Right atrium auricular region (tissue), 2 donors: ENCODE results near the gene PSMB11. TPM values are rescaled to one million over a fixed set of nuclear protein-coding genes. Genes with fewer than 3 reads are reported as not detected.

Source experiments
- DNase-seq: peaks from one replicate; pipeline ENCODE4 v3.0.0-alpha.2; 2019; ENCODE audit warnings: low spot score
- H3K27ac ChIP-seq, 2 donors: fragments of 200-600 bp; sonication (generic); 1 replicate in 1 of 2; 2 replicates in 1 of 2; pipeline ENCODE4 v1.5.1; 2016 to 2019
- H3K27me3 ChIP-seq, 2 donors: fragments of 200-600 bp; sonication (generic); one replicate each; pipeline versions ENCODE4 v1.5.1 to v1.6.0; 2017 to 2019
- H3K36me3 ChIP-seq: fragments of 200-600 bp; sonication (generic); one replicate; pipeline ENCODE4 v1.5.1; 2016
- H3K4me1 ChIP-seq, 2 donors: fragments of 200-600 bp; sonication (generic); one replicate each; pipeline versions ENCODE4 v1.5.1 to v1.6.0; 2017 to 2019
- H3K4me3 ChIP-seq, 2 donors: fragments of 200-600 bp; sonication (generic); 1 replicate in 1 of 2; 2 replicates in 1 of 2; pipeline ENCODE4 v1.5.1; 2017 to 2019; ENCODE audit warnings: mild to moderate bottlenecking in 1 of 2, moderate library complexity in 1 of 2
- H3K9me3 ChIP-seq, 2 donors: fragments of 200-600 bp; sonication (generic); one replicate each; pipeline ENCODE4 v1.5.1; 2019
- CTCF ChIP-seq, 2 donors: fragments of 200-600 bp; sonication (generic); IDR thresholded peaks; one replicate each; pipeline ENCODE4 v1.5.1; 2019; ENCODE audit warnings: antibody characterized with exemption in 2 of 2
- total RNA-seq, 2 donors: library from RNA; depleted of rRNA; stranded (reverse); fragments of >200 nt; gene quantifications; one replicate each; pipeline ENCODE4 v1.1.0, GENCODE V29; 2016

The PSMB11 gene
- total RNA-seq, 2 donors from 2014 or later = not detected

- no peaks in the 10 kb centered on the region for H3K27me3 ChIP-seq
- TF ChIP-seq CTCF (IDR thresholded peaks at IDR 0.05) = no peak
- DNase-seq = peak; percentile 93
Observed at GRCh38 chr14:23034498-23035302, 7.3 kb upstream of the PSMB11 start, which contains the start of gene PSMB5. Gene PSMB5, minus strand, starts transcription at chr14:23034900. Its CDS starts 19 bp downstream, at chr14:23034881.

GRCh38 chr14:23035303-23036144 lies 6.5 kb upstream of the PSMB11 start:
- no peak for DNase-seq
- Histone ChIP-seq H3K4me3 (peak overlapping the region; percentile 80), H3K4me1 (peaks cover 0 to 21% of the 10 kb centered on the region in 2 donors), H3K27me3 (no peaks in the 10 kb centered on the region), H3K9me3 (no peaks in the 10 kb centered on the region), H3K36me3 (peaks cover 30% of the 10 kb centered on the region), H3K27ac (peak overlapping the region; percentile 92 to 95)
- no peak for TF ChIP-seq CTCF (IDR thresholded peaks at IDR 0.05)

More at GRCh38 chr14:23034498-23035302, 7.3 kb upstream of the PSMB11 start, which contains the start of gene PSMB5:
- Histone ChIP-seq H3K4me3 (peak within 1 kb of the TSS; percentile 80), H3K4me1 (peaks cover 0 to 21% of the 10 kb centered on the region in 2 donors), H3K27ac (peak within 1 kb of the TSS; percentile 92 to 95), H3K9me3 (no peaks in the 10 kb centered on the region), H3K36me3 (peaks cover 37% of the 10 kb centered on the region)

- TF ChIP-seq CTCF (IDR thresholded peaks at IDR 0.05) = no peak
- H3K27ac ChIP-seq = no peak overlapping the region
- H3K36me3 ChIP-seq = no peaks in the 10 kb centered on the region
Observed at GRCh38 chr14:23040100-23040499, 1.9 kb upstream of the PSMB11 start.

GRCh38 chr14:23041729-23042128 lies 283 bp upstream of the PSMB11 start:
- Histone ChIP-seq H3K4me1 (peaks cover 0 to 9% of the 10 kb centered on the region in 2 donors), H3K27me3 (no peaks in the 10 kb centered on the region), H3K9me3 (no peaks in the 10 kb centered on the region), H3K4me3 (no peak overlapping the region), H3K27ac (no peak overlapping the region), H3K36me3 (no peaks in the 10 kb centered on the region)
- no peak for DNase-seq
- no peak for TF ChIP-seq CTCF (IDR thresholded peaks at IDR 0.05)

More at GRCh38 chr14:23040100-23040499, 1.9 kb upstream of the PSMB11 start:
- DNase-seq = no peak
- Histone ChIP-seq H3K4me3 (no peak overlapping the region), H3K4me1 (peaks cover 0 to 8% of the 10 kb centered on the region in 2 donors), H3K9me3 (no peaks in the 10 kb centered on the region), H3K27me3 (no peaks in the 10 kb centered on the region)

GRCh38 chr14:23043145-23043544 lies 1.1 kb downstream of the PSMB11 start:
- Histone ChIP-seq H3K9me3 (no peaks in the 10 kb centered on the region), H3K4me3 (no peak overlapping the region), H3K27ac (no peak overlapping the region), H3K4me1 (peaks cover 0 to 9% of the 10 kb centered on the region in 2 donors), H3K27me3 (no peaks in the 10 kb centered on the region), H3K36me3 (no peaks in the 10 kb centered on the region)
- DNase-seq = no peak
- no peak for TF ChIP-seq CTCF (IDR thresholded peaks at IDR 0.05)
